K562 (cell line): ENCODE results near the gene SAP30L. TPM values are rescaled to one million over a fixed set of nuclear protein-coding genes. Genes with fewer than 3 reads are reported as not detected.

Experiments
- ATAC-seq: fragments of 200-7000 bp; cut with Tn5 transposase; 3 replicates; pipeline ENCODE4 v1.9.1; 2020; ENCODE audit warnings: moderate library complexity
- BruUV-seq: library from RNA; stranded (reverse); fragments of 400-500 nt; replicated peaks from 2 replicates; lab custom pipeline; 2021; lab: Mats Ljungman, UMichigan
- CTCF ChIA-PET: fragments of 300-600 bp; formaldehyde crosslinking; extraction: SDS; loops from one replicate; lab custom pipeline; 2021; ENCODE audit warnings: low intra/inter-chr PET ratio; lab: Yijun Ruan, JAX
- POLR2A ChIA-PET: fragments of 300-600, 350-650 bp; sonication (Branson Sonifier 250); formaldehyde crosslinking; extraction: SDS; loops from one replicate; lab custom pipeline; 2021; ENCODE audit warnings: antibody characterized with exemption, inconsistent platforms; lab: Yijun Ruan, JAX
- DNase-seq, 4 experiments: peaks; one replicate each; pipeline versions ENCODE4 v3.0.0 to v3.0.0-alpha.2; 2011 to 2018; ENCODE audit warnings: low spot score in 3 of 4, mixed read lengths in 3 of 4; ENCODE audit errors: extremely low read depth in 1 of 4
- FAIRE-seq: peaks from 2 replicates; lab custom pipeline; 2011; peaks lifted over from hg19 to GRCh38; lab: Jason Lieb, UNC
- H2AFZ ChIP-seq: 2 replicates; pipeline ENCODE4 v1.6.0; 2011; ENCODE audit warnings: low read depth, low read length, control low read depth, inconsistent platforms
- H3K27ac ChIP-seq: fragments of 200-600 bp; 3 replicates; pipeline ENCODE4 v1.8.0; 2011; ENCODE audit warnings: low read depth, mild to moderate bottlenecking, control low read depth, inconsistent platforms, low read length, moderate library complexity, mixed read lengths; ENCODE audit errors: extremely low read depth
- H3K27me3 ChIP-seq, 2 experiments: fragments of 300-600 bp in 1 of 2; 2 replicates in 1 of 2; 3 replicates in 1 of 2; pipeline versions ENCODE4 v1.6.0 to v1.8.0; 2011; ENCODE audit warnings: inconsistent platforms in 2 of 2, low read length in 2 of 2, mild to moderate bottlenecking in 1 of 2, mixed read lengths in 1 of 2, moderate library complexity in 1 of 2; ENCODE audit not compliant: control insufficient read depth in 2 of 2, insufficient read depth in 2 of 2
- H3K36me3 ChIP-seq: fragments of 300-600 bp; 3 replicates; pipeline ENCODE4 v1.8.0; 2011; ENCODE audit warnings: mild to moderate bottlenecking, low read length, inconsistent platforms; ENCODE audit not compliant: control insufficient read depth, insufficient read depth
- H3K4me1 ChIP-seq, 2 experiments: fragments of 200-600 bp in 1 of 2; replicated peaks in 1 of 2; 2 replicates in 1 of 2; 3 replicates in 1 of 2; pipeline versions ENCODE4 v1.5.1 to v1.8.0; 2011; ENCODE audit warnings: inconsistent platforms in 2 of 2, low read length in 2 of 2, mild to moderate bottlenecking in 1 of 2, mixed read lengths in 1 of 2, moderate library complexity in 1 of 2; ENCODE audit not compliant: control insufficient read depth in 2 of 2, insufficient read depth in 2 of 2
- H3K4me2 ChIP-seq: 2 replicates; pipeline ENCODE4 v1.6.1; 2011; ENCODE audit warnings: low read length, control low read depth, inconsistent platforms, mixed read lengths; ENCODE audit not compliant: insufficient read depth
- H3K4me3 ChIP-seq: fragments of 200-600 bp; sonication (generic), shearing (Covaris generic); 2 replicates; pipeline ENCODE4 v1.5.1; 2016; ENCODE audit warnings: control low read depth, inconsistent platforms
- H3K79me2 ChIP-seq: fragments of 200-600 bp; 3 replicates; pipeline ENCODE4 v1.8.0; 2011; ENCODE audit warnings: low read length, inconsistent platforms; ENCODE audit not compliant: control insufficient read depth, insufficient read depth
- H3K9ac ChIP-seq, 2 experiments: 2 replicates each; pipeline versions ENCODE4 v1.6.0 to v1.6.1; 2011; ENCODE audit warnings: low read depth in 2 of 2, low read length in 2 of 2, control low read depth in 1 of 2, inconsistent platforms in 1 of 2, mild to moderate bottlenecking in 1 of 2, mixed read lengths in 1 of 2; ENCODE audit not compliant: insufficient read depth in 1 of 2
- H3K9me1 ChIP-seq: one replicate; pipeline ENCODE4 v1.6.0; 2011; ENCODE audit warnings: inconsistent platforms, mild to moderate bottlenecking, low read length, moderate library complexity; ENCODE audit not compliant: control insufficient read depth, insufficient read depth
- H3K9me3 ChIP-seq: replicated peaks from 2 replicates; pipeline ENCODE4 v1.5.1; 2011; ENCODE audit warnings: low read depth, low read length, inconsistent platforms; ENCODE audit not compliant: control insufficient read depth, insufficient read depth
- H4K20me1 ChIP-seq: replicated peaks from 2 replicates; pipeline ENCODE4 v1.6.1; 2011; ENCODE audit warnings: low read length, inconsistent platforms, mixed read lengths; ENCODE audit not compliant: control insufficient read depth, insufficient read depth
- FUS ChIP-seq: fragments of 200-400 bp; formaldehyde crosslinking; optimal IDR thresholded peaks from 2 replicates; pipeline ENCODE3; 2017; ENCODE audit warnings: low read depth, low read length
- THRA ChIP-seq: fragments of 450-650 bp; IDR thresholded peaks from 2 replicates; pipeline ENCODE4 v1.6.1; 2017; ENCODE audit warnings: mild to moderate bottlenecking, moderate library complexity
- VEZF1 ChIP-seq: fragments of 200-800 bp; sonication (Bioruptor generic); IDR thresholded peaks from 2 replicates; pipeline ENCODE4 v1.6.1; 2017; ENCODE audit warnings: missing genetic modification characterization, missing compliant biosample characterization
- WGBS: fragments of 100-300 bp; shearing (Covaris generic); methylation state at CpG from one replicate; pipeline ENCODE4 v1.1.6; 2016; ENCODE audit warnings: low coverage, mixed read lengths; ENCODE audit not compliant: insufficient coverage; ENCODE audit errors: missing lambda C conversion rate; 5-methylcytosine and 5-hydroxymethylcytosine counted together
- in situ Hi-C: fragments of 300-500 bp; cut with MboI; formaldehyde crosslinking; loops from 4 replicates; pipeline ENCODE4 v1.15.0; 2018; ENCODE audit warnings: inconsistent platforms, mixed read lengths
- intact Hi-C: fragments of 100-400 bp; cut with micrococcal nuclease; formaldehyde crosslinking; loops from 2 replicates; pipeline ENCODE4 v1.14.2; 2022
- polyA plus RNA-seq, 8 experiments: library from polyadenylated mRNA; depleted of rRNA in 4 of 8; stranded (reverse) in 5 of 8; unstranded in 3 of 8; fragments of >200 nt; fragmentation: Nextera tagmentation in 2 of 8; fragmentation: Illumina TruSeq in 1 of 8; extraction: Ambion mirVana in 2 of 8; extraction: Trizol in 1 of 8; gene quantifications; 2 replicates each; pipeline versions ENCODE4 v1.2.1 to v1.2.3, GENCODE V29; 2011 to 2014; ENCODE audit warnings: inconsistent platforms in 1 of 8, missing spikeins in 1 of 8
- total RNA-seq, 7 experiments: library from RNA; depleted of rRNA in 6 of 7; stranded (reverse); fragments of >200 nt in 6 of 7; fragmentation: Illumina TruSeq in 2 of 7; extraction: Trizol in 2 of 7; gene quantifications; 2 replicates each; pipeline versions ENCODE4 v1.2.1 to v1.2.3, GENCODE V29; 2011 to 2021; ENCODE audit warnings: low replicate concordance in 1 of 7

The SAP30L gene
- total and polyA plus RNA-seq, 9 of the 15 experiments (the other 6 are each of a cell fraction or from before 2014, with no cell fraction given): 5.1 to 33.6 (median 28.1) TPM

- TF ChIP-seq THRA: no peak
Measured at GRCh38 chr5:154429341-154429740, 16.5 kb upstream of the SAP30L start (continued).

GRCh38 chr5:154430466-154430865 lies 15.3 kb upstream of the SAP30L start:
- Histone ChIP-seq H2AFZ (no peak overlapping the region), H3K79me2 (no peaks in the 10 kb centered on the region), H3K9me3 (no peaks in the 10 kb centered on the region), H3K4me3 (no peak overlapping the region), H3K4me1 (no peaks in the 10 kb centered on the region), H4K20me1 (no peaks in the 10 kb centered on the region), H3K27me3 (no peaks in the 10 kb centered on the region), H3K9me1 (no peaks in the 10 kb centered on the region), H3K4me2 (no peak overlapping the region), H3K9ac (peak overlapping the region in 1 of 2 experiments; percentile 17; a peak in 2 of 4 replicates), H3K36me3 (peaks cover 2% of the 10 kb centered on the region; the same call in 1 of the 3 replicates), H3K27ac (no peak overlapping the region)
- ChIA-PET CTCF (no interaction called here), POLR2A (no interaction called here)
- in situ Hi-C loops: no loop called here
- no peak for FAIRE-seq
- no TSS peak for BruUV-seq
- ATAC-seq: no peak
- 51% methylated on average over 4 of the region's 4 CpGs for WGBS
- no peak for DNase-seq
- TF ChIP-seq FUS (no peak), VEZF1 (CRISPR knock-in tag) (no peak)
- intact Hi-C loops: no loop called here
